ENCODE measurements around the gene ZNF627. TPM values are rescaled to one million over a fixed set of nuclear protein-coding genes. Genes with fewer than 3 reads are reported as not detected.

The ZNF627 gene
- total and polyA plus RNA-seq, 2 experiments from 2014 or later = 7.8 to 21.2 TPM

GRCh38 chr19:11550265-11550664 is 47.0 kb upstream of the ZNF627 start:
- H3K27ac ChIP-seq = no peak overlapping the region
- H3K79me2 ChIP-seq = no peaks in the 10 kb centered on the region
- H3K9me3 ChIP-seq (ENCODE audit: low read depth) = no peaks in the 10 kb centered on the region
- no peaks in the 10 kb centered on the region for H3K27me3 ChIP-seq
- no peak for DNase-seq (ENCODE audit: low spot score)
- H2AFZ ChIP-seq = no peak overlapping the region
- no peaks in the 10 kb centered on the region for H3K9me2 ChIP-seq (replicated peaks; ENCODE audit: insufficient read depth)
- no peak for TF ChIP-seq CTCF (IDR thresholded peaks at IDR 0.05; ENCODE audit: poor library complexity)
- no peak for TF ChIP-seq EZH2 (IDR thresholded peaks at IDR 0.05; ENCODE audit: borderline replicate concordance)
- TF ChIP-seq EZH2phosphoT487 (IDR thresholded peaks at IDR 0.05; ENCODE audit: low read depth, severe bottlenecking, unreplicated experiment) = no peak
- 95% methylated on average over 8 of the region's 8 CpGs for WGBS (ENCODE audit: low lambda C conversion rate, missing lambda C conversion rate)
- H3K36me3 ChIP-seq (replicated peaks; ENCODE audit: insufficient read depth, low read depth) = no peaks in the 10 kb centered on the region
- H3K4me3 ChIP-seq = no peak overlapping the region
- H3K4me1 ChIP-seq (ENCODE audit: insufficient read depth) = no peaks in the 10 kb centered on the region
- H3K4me2 ChIP-seq = no peak overlapping the region
- peaks cover under 1% of the 10 kb centered on the region for H4K20me1 ChIP-seq (ENCODE audit: insufficient read depth, poor library complexity, severe bottlenecking)

GRCh38 chr19:11551603-11552235 is 45.6 kb upstream of the ZNF627 start:
- WGBS (ENCODE audit: low lambda C conversion rate, missing lambda C conversion rate) = 87% methylated on average over 25 of the region's 26 CpGs
- no peaks in the 10 kb centered on the region for H3K9me2 ChIP-seq (replicated peaks; ENCODE audit: insufficient read depth)
- H3K36me3 ChIP-seq (replicated peaks; ENCODE audit: insufficient read depth, low read depth) = no peaks in the 10 kb centered on the region
- H4K20me1 ChIP-seq (ENCODE audit: insufficient read depth, poor library complexity, severe bottlenecking) = peaks cover 7% of the 10 kb centered on the region
- no peak overlapping the region for H3K4me3 ChIP-seq
- no peak overlapping the region for H3K4me2 ChIP-seq
- H3K27ac ChIP-seq = no peak overlapping the region
- H3K79me2 ChIP-seq = peaks cover 9% of the 10 kb centered on the region
- no peaks in the 10 kb centered on the region for H3K4me1 ChIP-seq (ENCODE audit: insufficient read depth)
- H3K27me3 ChIP-seq = no peaks in the 10 kb centered on the region
- H2AFZ ChIP-seq = no peak overlapping the region
- no peaks in the 10 kb centered on the region for H3K9me3 ChIP-seq (ENCODE audit: low read depth)
- DNase-seq (ENCODE audit: low spot score) = no peak
- TF ChIP-seq EZH2phosphoT487 (IDR thresholded peaks at IDR 0.05; ENCODE audit: low read depth, severe bottlenecking, unreplicated experiment) (no peak), CTCF (IDR thresholded peaks at IDR 0.05; ENCODE audit: poor library complexity) (peak; percentile 10)

GRCh38 chr19:11552666-11553372 is 44.5 kb upstream of the ZNF627 start:
- Histone ChIP-seq H3K36me3 (replicated peaks; ENCODE audit: insufficient read depth, low read depth) (no peaks in the 10 kb centered on the region), H3K27me3 (no peaks in the 10 kb centered on the region), H3K79me2 (peaks cover 19% of the 10 kb centered on the region), H2AFZ (no peak overlapping the region), H4K20me1 (ENCODE audit: insufficient read depth, poor library complexity, severe bottlenecking) (peaks cover 16% of the 10 kb centered on the region), H3K9me2 (replicated peaks; ENCODE audit: insufficient read depth) (no peaks in the 10 kb centered on the region), H3K4me1 (ENCODE audit: insufficient read depth) (peaks cover 3% of the 10 kb centered on the region), H3K9me3 (ENCODE audit: low read depth) (no peaks in the 10 kb centered on the region), H3K4me2 (no peak overlapping the region), H3K4me3 (no peak overlapping the region), H3K27ac (no peak overlapping the region)
- WGBS (ENCODE audit: low lambda C conversion rate, missing lambda C conversion rate) = 89% methylated on average over 20 of the region's 20 CpGs
- DNase-seq (ENCODE audit: low spot score) = no peak
- TF ChIP-seq EZH2 (IDR thresholded peaks at IDR 0.05; ENCODE audit: borderline replicate concordance) = no peak
- no peak for TF ChIP-seq CTCF (IDR thresholded peaks at IDR 0.05; ENCODE audit: poor library complexity)
- no peak for TF ChIP-seq EZH2phosphoT487 (IDR thresholded peaks at IDR 0.05; ENCODE audit: low read depth, severe bottlenecking, unreplicated experiment)

All from hepatocyte (in vitro differentiated cells).